Tongue (tissue), 2 donors: Measurements from ENCODE around the gene GSE1. TPM values are rescaled to one million over a fixed set of nuclear protein-coding genes. Genes with fewer than 3 reads are reported as not detected.

Experiments
- small RNA-seq: library from RNA; depleted of rRNA; stranded (forward); fragments of <200 nt; gene quantifications from one replicate; pipeline ENCODE3, GENCODE V24; 2014; ENCODE audit warnings: low replicate concordance
- total RNA-seq: library from RNA; depleted of rRNA; stranded (reverse); fragments of >200 nt; gene quantifications from one replicate; pipeline ENCODE4 v1.2.3, GENCODE V29; 2014

Gene GSE1
- total RNA-seq, 1 donor from 2014 or later: 82.5 TPM

Small RNA genes within 50 kb of the gene (small RNA-seq; reads per million reads assigned to genes)
- gene RN7SL381P: not detected

Other genes with a start within 250 kb of the GSE1 start
- gene GINS2, start 75.6 kb downstream of the GSE1 start, total RNA-seq: 4.6 TPM
- gene C16orf74, start 137.8 kb downstream of the GSE1 start, total RNA-seq: 14.5 TPM
- gene EMC8, start 186.2 kb downstream of the GSE1 start, total RNA-seq: 26.7 TPM
- 329 TPM for gene COX4I1, start 186.4 kb downstream of the GSE1 start, total RNA-seq